Measurements from ENCODE around the gene IKZF1.

The IKZF1 gene

GRCh38 chr7:50303335-50304128 lies 984 bp upstream of the IKZF1 start:
- Histone ChIP-seq H3K4me3 (ENCODE audit: control insufficient read depth in 1 of 7, extremely low read depth in 1 of 7, insufficient read depth in 4 of 7, low read depth in 2 of 7, low read length in 6 of 7) (peak overlapping the region; percentile 80 to 100 (median 94)), H3K4me1 (ENCODE audit: control extremely low read depth in 1 of 4, control insufficient read depth in 4 of 4, insufficient read depth in 4 of 4, low read length in 3 of 4) (peaks cover 14 to 32% (median 26%) of the 10 kb centered on the region in 4 experiments), H3K27ac (ENCODE audit: insufficient read depth in 1 of 2, low read depth in 1 of 2, low read length in 2 of 2, poor library complexity in 1 of 2, severe bottlenecking in 2 of 2) (no peak overlapping the region), H3K9me3 (ENCODE audit: control extremely low read depth in 1 of 5, control insufficient read depth in 4 of 5, insufficient read depth in 2 of 5, low read depth in 1 of 5, low read length in 4 of 5) (no peaks in the 10 kb centered on the region), H3K36me3 (ENCODE audit: control insufficient read depth in 4 of 4, insufficient read depth in 4 of 4, low read length in 3 of 4) (peaks cover 0 to 14% (median 0%) of the 10 kb centered on the region in 4 experiments), H3K27me3 (replicated peaks in 2 of 5; ENCODE audit: control insufficient read depth in 4 of 5, insufficient read depth in 5 of 5, low read length in 4 of 5) (no peaks in the 10 kb centered on the region)
- DNase-seq: peak in 2 of 3 donors; percentile 68 to 74
- ChIA-PET CTCF (interaction anchor here (2.9 to 4.7 kb wide), 2 partner anchors 65 to 90 kb away, joined by 17 to 20 read pairs; no protein-coding TSS in a partner anchor), POLR2A (interaction anchor here (0.6 to 1.0 kb wide), 4 partner anchors 18 to 98 kb away, joined by 3 read pairs; no protein-coding TSS in a partner anchor)
- WGBS (ENCODE audit: insufficient coverage): 23% methylated on average over 81 of the region's 100 CpGs

GRCh38 chr7:50304911-50305582 lies 531 bp downstream of the IKZF1 start:
- peak overlapping the region; percentile 80 to 100 (median 94) for H3K4me3 ChIP-seq (ENCODE audit: control insufficient read depth in 1 of 7, extremely low read depth in 1 of 7, insufficient read depth in 4 of 7, low read depth in 2 of 7, low read length in 6 of 7)
- ChIA-PET POLR2A (interaction anchor here (0.5 to 1.1 kb wide), 7 partner anchors 22 to 149 kb away, joined by 3 to 5 read pairs (median 3); no protein-coding TSS in a partner anchor), CTCF (interaction anchor here (1.0 to 4.7 kb wide), 15 partner anchors 9 to 149 kb away, joined by 3 to 20 read pairs (median 5); no protein-coding TSS in a partner anchor)
- H3K36me3 ChIP-seq (ENCODE audit: control insufficient read depth in 4 of 4, insufficient read depth in 4 of 4, low read length in 3 of 4): peaks cover 0 to 17% (median 0%) of the 10 kb centered on the region in 4 experiments
- H3K27me3 ChIP-seq (replicated peaks in 2 of 5; ENCODE audit: control insufficient read depth in 4 of 5, insufficient read depth in 5 of 5, low read length in 4 of 5): no peaks in the 10 kb centered on the region
- 0% methylated on average over 9 of the region's 20 CpGs for WGBS (ENCODE audit: insufficient coverage)
- peak overlapping the region; percentile 67 to 87 for H3K27ac ChIP-seq (ENCODE audit: insufficient read depth in 1 of 2, low read depth in 1 of 2, low read length in 2 of 2, poor library complexity in 1 of 2, severe bottlenecking in 2 of 2)
- peak in 2 of 3 donors; percentile 65 to 77 for DNase-seq
- H3K4me1 ChIP-seq (ENCODE audit: control extremely low read depth in 1 of 4, control insufficient read depth in 4 of 4, insufficient read depth in 4 of 4, low read length in 3 of 4): peaks cover 29 to 48% (median 40%) of the 10 kb centered on the region in 4 experiments
- no peaks in the 10 kb centered on the region for H3K9me3 ChIP-seq (ENCODE audit: control extremely low read depth in 1 of 5, control insufficient read depth in 4 of 5, insufficient read depth in 2 of 5, low read depth in 1 of 5, low read length in 4 of 5)

GRCh38 chr7:50305583-50306493 lies 1.3 kb downstream of the IKZF1 start:
- POLR2A ChIA-PET: interaction anchor here (0.5 to 0.6 kb wide), 3 partner anchors 34 to 591 kb away, joined by 3 read pairs; no protein-coding TSS in a partner anchor
- Histone ChIP-seq H3K4me1 (ENCODE audit: control extremely low read depth in 1 of 4, control insufficient read depth in 4 of 4, insufficient read depth in 4 of 4, low read length in 3 of 4) (peaks cover 31 to 51% (median 44%) of the 10 kb centered on the region in 4 experiments), H3K4me3 (ENCODE audit: control insufficient read depth in 1 of 7, extremely low read depth in 1 of 7, insufficient read depth in 4 of 7, low read depth in 2 of 7, low read length in 6 of 7) (peak overlapping the region; percentile 31 to 100 (median 92)), H3K27me3 (replicated peaks in 2 of 5; ENCODE audit: control insufficient read depth in 4 of 5, insufficient read depth in 5 of 5, low read length in 4 of 5) (no peaks in the 10 kb centered on the region), H3K9me3 (ENCODE audit: control extremely low read depth in 1 of 5, control insufficient read depth in 4 of 5, insufficient read depth in 2 of 5, low read depth in 1 of 5, low read length in 4 of 5) (no peaks in the 10 kb centered on the region), H3K36me3 (ENCODE audit: control insufficient read depth in 4 of 4, insufficient read depth in 4 of 4, low read length in 3 of 4) (peaks cover 0 to 17% (median 0%) of the 10 kb centered on the region in 4 experiments), H3K27ac (ENCODE audit: insufficient read depth in 1 of 2, low read depth in 1 of 2, low read length in 2 of 2, poor library complexity in 1 of 2, severe bottlenecking in 2 of 2) (peak overlapping the region; percentile 67 to 87)
- 0% methylated on average over 2 of the region's 11 CpGs for WGBS (ENCODE audit: insufficient coverage)
- CTCF ChIA-PET: interaction anchor here (0.7 to 4.7 kb wide), 17 partner anchors 8 to 149 kb away, joined by 3 to 20 read pairs (median 5); no protein-coding TSS in a partner anchor
- DNase-seq: no peak

GRCh38 chr7:50306494-50307367 lies 2.2 kb downstream of the IKZF1 start:
- CTCF ChIA-PET: interaction anchor here (0.7 to 10.2 kb wide), 19 partner anchors 9 to 159 kb away, joined by 3 to 117 read pairs (median 4); no protein-coding TSS in a partner anchor
- POLR2A ChIA-PET: interaction anchor here (0.6 to 0.8 kb wide), 3 partner anchors 24 to 591 kb away, joined by 3 to 4 read pairs (median 3); no protein-coding TSS in a partner anchor
- Histone ChIP-seq H3K36me3 (ENCODE audit: control insufficient read depth in 4 of 4, insufficient read depth in 4 of 4, low read length in 3 of 4) (peaks cover 0 to 17% (median 0%) of the 10 kb centered on the region in 4 experiments), H3K4me1 (ENCODE audit: control extremely low read depth in 1 of 4, control insufficient read depth in 4 of 4, insufficient read depth in 4 of 4, low read length in 3 of 4) (peaks cover 33 to 57% (median 52%) of the 10 kb centered on the region in 4 experiments), H3K9me3 (ENCODE audit: control extremely low read depth in 1 of 5, control insufficient read depth in 4 of 5, insufficient read depth in 2 of 5, low read depth in 1 of 5, low read length in 4 of 5) (no peaks in the 10 kb centered on the region), H3K27me3 (replicated peaks in 2 of 5; ENCODE audit: control insufficient read depth in 4 of 5, insufficient read depth in 5 of 5, low read length in 4 of 5) (no peaks in the 10 kb centered on the region), H3K4me3 (ENCODE audit: control insufficient read depth in 1 of 7, extremely low read depth in 1 of 7, insufficient read depth in 4 of 7, low read depth in 2 of 7, low read length in 6 of 7) (peak overlapping the region in 6 of 7 experiments; percentile 80 to 100 (median 94)), H3K27ac (ENCODE audit: insufficient read depth in 1 of 2, low read depth in 1 of 2, low read length in 2 of 2, poor library complexity in 1 of 2, severe bottlenecking in 2 of 2) (peak overlapping the region; percentile 67 to 87)
- no peak for DNase-seq
- WGBS (ENCODE audit: insufficient coverage): 0% methylated on average over 5 of the region's 10 CpGs

GRCh38 chr7:50307368-50308032 lies 3.0 kb downstream of the IKZF1 start:
- 0% methylated on average over 9 of the region's 10 CpGs for WGBS (ENCODE audit: insufficient coverage)
- H3K27ac ChIP-seq (ENCODE audit: insufficient read depth in 1 of 2, low read depth in 1 of 2, low read length in 2 of 2, poor library complexity in 1 of 2, severe bottlenecking in 2 of 2): peak overlapping the region; percentile 67 to 87
- H3K36me3 ChIP-seq (ENCODE audit: control insufficient read depth in 4 of 4, insufficient read depth in 4 of 4, low read length in 3 of 4): peaks cover 0 to 23% (median 0%) of the 10 kb centered on the region in 4 experiments
- ChIA-PET POLR2A (interaction anchor here (0.6 to 0.8 kb wide), 2 partner anchors 24 to 49 kb away, joined by 3 to 4 read pairs; no protein-coding TSS in a partner anchor), CTCF (interaction anchor here (0.8 to 10.2 kb wide), 17 partner anchors 8 to 160 kb away, joined by 3 to 117 read pairs (median 4); no protein-coding TSS in a partner anchor)
- DNase-seq: peak; percentile 46 to 76 (median 62)
- peaks cover 40 to 65% (median 59%) of the 10 kb centered on the region in 4 experiments for H3K4me1 ChIP-seq (ENCODE audit: control extremely low read depth in 1 of 4, control insufficient read depth in 4 of 4, insufficient read depth in 4 of 4, low read length in 3 of 4)
- H3K9me3 ChIP-seq (ENCODE audit: control extremely low read depth in 1 of 5, control insufficient read depth in 4 of 5, insufficient read depth in 2 of 5, low read depth in 1 of 5, low read length in 4 of 5): no peaks in the 10 kb centered on the region
- peak overlapping the region in 6 of 7 experiments; percentile 80 to 100 (median 94) for H3K4me3 ChIP-seq (ENCODE audit: control insufficient read depth in 1 of 7, extremely low read depth in 1 of 7, insufficient read depth in 4 of 7, low read depth in 2 of 7, low read length in 6 of 7)
- H3K27me3 ChIP-seq (replicated peaks in 2 of 5; ENCODE audit: control insufficient read depth in 4 of 5, insufficient read depth in 5 of 5, low read length in 4 of 5): no peaks in the 10 kb centered on the region
